Body of pancreas (tissue), 4 donors: ENCODE measurements around the gene MYO15A.

Source experiments
- POLR2A ChIP-seq, 3 donors: fragments of 450-650 bp; IDR thresholded peaks; one replicate each; pipeline ENCODE4 v1.6.1; 2016; ENCODE audit warnings: antibody characterized with exemption in 3 of 3, mild to moderate bottlenecking in 2 of 3
- TF ChIP-seq, protein P1 (sequence below), 7 experiments: fragments of 450-650 bp in 4 of 7; fragments of 200-600 bp in 3 of 7; sonication (generic) in 3 of 7; IDR thresholded peaks; one replicate each; pipeline ENCODE4 v1.5.1; 2016 to 2019; ENCODE audit warnings: antibody characterized with exemption in 7 of 7

GRCh38 chr17:18228176-18228682, 119.7 kb downstream of the MYO15A start:
- TF ChIP-seq, protein P1, sequence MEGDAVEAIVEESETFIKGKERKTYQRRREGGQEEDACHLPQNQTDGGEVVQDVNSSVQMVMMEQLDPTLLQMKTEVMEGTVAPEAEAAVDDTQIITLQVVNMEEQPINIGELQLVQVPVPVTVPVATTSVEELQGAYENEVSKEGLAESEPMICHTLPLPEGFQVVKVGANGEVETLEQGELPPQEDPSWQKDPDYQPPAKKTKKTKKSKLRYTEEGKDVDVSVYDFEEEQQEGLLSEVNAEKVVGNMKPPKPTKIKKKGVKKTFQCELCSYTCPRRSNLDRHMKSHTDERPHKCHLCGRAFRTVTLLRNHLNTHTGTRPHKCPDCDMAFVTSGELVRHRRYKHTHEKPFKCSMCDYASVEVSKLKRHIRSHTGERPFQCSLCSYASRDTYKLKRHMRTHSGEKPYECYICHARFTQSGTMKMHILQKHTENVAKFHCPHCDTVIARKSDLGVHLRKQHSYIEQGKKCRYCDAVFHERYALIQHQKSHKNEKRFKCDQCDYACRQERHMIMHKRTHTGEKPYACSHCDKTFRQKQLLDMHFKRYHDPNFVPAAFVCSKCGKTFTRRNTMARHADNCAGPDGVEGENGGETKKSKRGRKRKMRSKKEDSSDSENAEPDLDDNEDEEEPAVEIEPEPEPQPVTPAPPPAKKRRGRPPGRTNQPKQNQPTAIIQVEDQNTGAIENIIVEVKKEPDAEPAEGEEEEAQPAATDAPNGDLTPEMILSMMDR (IDR thresholded peaks at IDR 0.05), result no peak
- no peak for TF ChIP-seq POLR2A (IDR thresholded peaks at IDR 0.05)
